Globus pallidus (tissue), 1 donor: ENCODE data around the gene ZNF705A.
"Not testable (repeated sequence)": the region's sequence is repeated elsewhere in the genome, so short reads cannot be mapped to it uniquely, and the experiment has no call there.

ENCODE experiments used
- DNase-seq: peaks from one replicate; pipeline ENCODE4 v3.0.0-alpha.2; 2015; ENCODE audit warnings: low spot score

Gene ZNF705A

DNA sequence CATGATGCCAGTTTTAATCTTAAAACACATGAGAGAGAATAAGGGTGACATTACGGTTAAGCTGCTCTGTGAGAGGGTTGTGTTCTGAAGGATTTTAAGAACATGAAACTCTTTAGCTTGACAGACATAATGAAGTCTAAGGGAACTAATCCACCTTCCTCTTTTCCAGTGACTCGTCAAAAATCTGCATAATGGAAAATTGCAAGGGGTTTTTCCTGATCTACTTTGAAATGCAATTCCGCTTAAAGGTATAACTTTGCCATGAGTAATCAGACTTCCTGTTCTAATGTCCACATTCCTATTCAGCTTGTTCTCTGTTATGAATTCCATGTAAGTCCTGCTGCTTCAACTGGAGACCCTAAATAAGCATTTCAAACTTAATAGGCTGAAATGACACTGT, at the start of gene ZNF705A:
Gene ZNF705A, plus strand, starts transcription at position 171 of the 400 bp plus-strand sequence. CDS start 15,611 bp downstream, outside the sequence.
- DNase-seq, result no peak

DNA sequence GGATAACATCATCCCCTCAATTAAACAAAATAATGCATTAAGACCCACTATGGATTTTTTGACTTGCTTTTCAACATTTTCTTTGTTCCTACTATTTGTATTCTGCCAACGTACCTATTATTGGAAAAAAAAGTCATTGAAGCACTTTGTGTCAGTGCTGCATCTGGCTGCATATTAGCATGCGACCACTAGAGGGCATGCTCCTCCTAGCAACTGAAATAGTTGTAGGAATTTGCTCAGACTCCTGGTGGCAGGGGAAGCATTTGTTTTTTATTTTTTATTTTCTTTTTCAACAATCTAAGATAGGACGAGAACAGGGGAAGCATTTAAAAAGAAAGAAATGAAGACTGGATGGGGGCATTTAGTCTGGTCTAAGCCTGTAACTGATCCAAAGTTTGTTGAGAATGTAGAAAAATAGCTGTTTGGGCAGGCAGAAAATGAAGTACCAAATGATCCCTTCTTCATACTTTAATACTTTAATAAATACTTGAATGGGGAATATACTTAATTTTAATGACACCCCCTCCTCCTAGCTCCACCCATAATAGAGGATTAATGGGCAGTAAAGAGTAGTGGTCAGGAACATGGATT, 47.9 kb upstream of the ZNF705A start:
- peak; percentile 82 for DNase-seq

DNA sequence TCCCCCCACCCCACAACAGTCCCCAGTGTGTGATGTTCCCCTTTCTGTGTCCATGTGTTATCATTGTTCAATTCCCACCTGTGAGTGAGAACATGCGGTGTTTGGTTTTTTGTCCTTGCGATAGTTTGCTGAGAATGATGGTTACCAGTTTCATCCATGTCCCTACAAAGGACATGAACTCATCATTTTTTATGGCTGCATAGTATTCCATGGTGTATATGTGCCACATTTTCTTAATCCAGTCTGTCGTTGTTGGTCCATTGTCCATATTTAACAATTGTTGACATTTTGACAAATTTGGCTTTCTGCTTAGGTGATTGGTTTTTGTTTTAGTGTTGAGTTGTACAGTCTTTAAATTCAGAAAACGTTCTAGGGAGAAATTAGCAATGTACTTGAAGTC, 43.7 kb upstream of the ZNF705A start:
- DNase-seq, result not testable (repeated sequence)

DNA sequence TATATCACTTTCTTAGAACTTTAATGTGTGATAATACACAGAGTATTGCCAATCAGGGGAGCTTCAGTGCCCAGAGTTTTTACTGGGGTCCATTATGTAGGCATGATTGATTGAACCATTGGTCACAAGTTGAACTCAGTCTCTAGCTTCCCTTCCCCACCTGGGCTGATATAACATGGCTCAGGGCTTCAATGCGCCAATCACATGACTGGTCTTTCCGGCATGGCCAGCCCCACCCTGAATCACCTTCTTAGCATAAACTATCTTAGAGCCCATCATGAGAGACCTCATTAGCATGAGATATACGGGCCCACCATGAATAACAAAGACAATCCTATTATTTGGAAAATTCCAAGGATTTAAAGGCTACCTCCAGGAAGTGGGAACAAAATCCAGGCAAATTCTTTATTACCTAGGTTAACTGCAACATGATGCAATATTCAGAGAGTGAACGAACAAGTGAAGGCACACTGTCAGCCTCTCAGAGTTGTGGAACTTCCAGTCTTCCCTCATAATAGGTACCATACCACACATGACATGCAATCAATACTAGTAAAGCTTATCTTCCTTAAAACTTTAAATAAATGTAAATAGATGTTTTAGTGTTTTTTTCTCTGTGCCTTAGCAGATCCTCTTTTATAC, 36.6 kb upstream of the ZNF705A start:
- no peak for DNase-seq

DNA sequence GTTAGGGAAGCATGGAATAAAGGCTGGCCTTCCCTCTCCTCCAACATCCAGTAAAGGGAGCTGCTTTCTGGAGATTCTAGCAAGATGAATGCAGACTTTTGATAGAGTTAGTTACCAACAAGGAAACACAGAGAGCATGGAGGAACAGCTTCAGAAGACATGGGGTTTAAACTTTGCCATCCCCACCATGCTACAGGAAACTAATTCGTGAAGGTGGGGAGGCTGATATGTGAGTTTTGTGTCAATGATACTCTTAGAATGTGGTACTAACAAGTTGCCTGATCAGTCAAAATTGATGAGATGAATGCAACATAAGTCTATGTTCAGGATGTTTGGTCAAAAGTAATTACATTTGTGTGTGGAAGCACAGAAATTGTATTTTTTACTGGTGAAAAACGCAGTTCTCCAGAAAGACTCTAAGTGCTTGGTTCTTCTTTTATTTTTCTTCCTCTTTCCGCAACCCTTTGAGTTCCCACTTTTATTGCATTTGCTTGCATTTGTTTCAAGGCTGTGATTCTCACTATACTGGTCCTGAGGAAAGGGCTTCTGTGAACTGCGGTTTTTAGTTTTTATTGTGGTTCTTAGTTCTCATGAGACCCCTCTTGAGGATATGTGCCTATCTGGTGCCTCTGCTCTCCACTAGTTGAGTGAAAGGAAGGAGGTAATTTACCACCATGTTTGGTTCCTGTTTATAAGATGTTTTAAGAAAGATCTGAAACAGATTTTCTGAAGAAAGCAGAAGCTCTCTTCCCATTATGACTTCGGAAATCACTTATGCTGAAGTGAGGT, 33.5 kb upstream of the ZNF705A start, which contains the start of gene CLEC4A:
Gene CLEC4A, plus strand, starts transcription at position 494 of the 789 bp plus-strand sequence. Its CDS starts 262 bp downstream, at position 756.
- peak; percentile 49 for DNase-seq

DNA sequence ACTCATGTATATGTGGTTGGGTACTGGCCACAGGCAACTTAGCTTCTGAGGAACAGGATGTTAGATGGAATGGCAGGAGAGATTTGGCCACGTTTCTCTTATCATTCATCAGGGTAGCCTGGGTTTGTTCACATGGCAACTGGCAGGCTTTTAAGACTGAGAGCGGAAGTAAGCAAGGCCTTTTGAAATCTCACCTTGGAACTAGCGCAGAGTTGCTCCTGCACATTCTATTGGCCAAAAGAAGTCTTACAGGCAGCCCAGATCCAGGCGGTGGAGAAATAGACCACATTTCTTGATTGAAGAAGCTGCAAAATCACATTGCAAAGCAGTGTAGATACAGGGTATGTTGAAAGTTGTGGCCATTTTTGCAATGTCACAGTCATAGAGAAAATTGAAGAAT, 29.7 kb upstream of the ZNF705A start:
- no peak for DNase-seq

DNA sequence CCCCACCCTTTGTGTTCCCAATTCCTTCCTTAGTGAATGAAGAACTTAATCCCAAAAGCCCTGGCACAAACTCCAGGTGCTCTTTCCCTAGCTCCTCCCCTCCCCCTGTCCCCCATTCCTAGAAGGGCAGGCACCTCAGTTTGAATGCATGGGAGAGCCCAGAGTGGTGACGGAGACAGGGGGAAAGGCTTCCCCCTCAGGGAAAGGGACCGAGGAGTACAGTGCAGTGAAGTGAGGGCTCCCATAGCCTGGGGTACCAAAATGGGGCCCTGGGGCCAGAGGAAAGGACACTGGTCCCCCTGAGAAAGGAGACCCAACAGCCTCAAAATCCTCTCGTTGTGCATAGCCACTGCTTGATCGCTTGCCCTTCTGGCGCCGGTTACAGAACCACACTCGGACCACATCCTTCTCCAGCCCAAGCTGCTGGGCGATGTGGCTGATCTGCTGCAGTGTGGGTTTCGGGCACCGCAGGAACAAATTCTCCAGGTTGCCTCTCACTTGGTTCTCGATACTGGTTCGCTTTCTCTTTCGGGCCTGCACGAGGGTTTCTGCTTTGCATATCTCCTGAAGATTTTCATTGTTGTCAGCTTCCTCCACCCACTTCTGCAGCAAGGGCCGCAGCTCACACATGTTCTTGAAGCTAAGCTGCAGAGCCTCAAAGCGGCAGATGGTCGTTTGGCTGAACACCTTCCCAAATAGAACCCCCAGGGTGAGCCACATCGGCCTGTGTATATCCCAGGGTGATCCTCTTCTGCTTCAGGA, 23.0 kb upstream of the ZNF705A start:
- not testable (repeated sequence) for DNase-seq

DNA sequence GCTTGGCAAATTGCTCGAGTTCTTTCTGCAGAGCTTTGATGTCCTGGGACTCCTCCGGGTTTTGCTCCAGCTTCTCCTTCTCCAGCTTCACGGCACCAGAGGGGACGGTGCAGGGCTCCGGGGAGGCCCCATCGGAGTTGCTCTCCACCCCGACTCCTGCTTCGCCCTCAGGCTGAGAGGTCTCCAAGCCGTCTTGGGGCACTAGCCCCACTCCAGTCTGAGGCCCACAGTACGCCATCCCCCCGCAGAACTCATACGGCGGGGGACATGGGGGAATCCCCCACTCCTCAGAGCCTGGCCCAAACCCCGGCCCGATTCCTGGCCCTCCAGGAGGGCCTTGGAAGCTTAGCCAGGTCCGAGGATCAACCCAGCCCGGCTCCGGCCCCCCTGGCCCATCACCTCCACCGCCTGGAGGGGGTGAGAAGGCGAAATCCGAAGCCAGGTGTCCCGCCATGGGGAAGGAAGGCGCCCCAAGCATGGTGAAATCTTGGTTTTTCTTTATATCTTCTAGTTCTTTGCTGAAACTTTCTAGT, 22.4 kb upstream of the ZNF705A start:
- DNase-seq, result not testable (repeated sequence)

DNA sequence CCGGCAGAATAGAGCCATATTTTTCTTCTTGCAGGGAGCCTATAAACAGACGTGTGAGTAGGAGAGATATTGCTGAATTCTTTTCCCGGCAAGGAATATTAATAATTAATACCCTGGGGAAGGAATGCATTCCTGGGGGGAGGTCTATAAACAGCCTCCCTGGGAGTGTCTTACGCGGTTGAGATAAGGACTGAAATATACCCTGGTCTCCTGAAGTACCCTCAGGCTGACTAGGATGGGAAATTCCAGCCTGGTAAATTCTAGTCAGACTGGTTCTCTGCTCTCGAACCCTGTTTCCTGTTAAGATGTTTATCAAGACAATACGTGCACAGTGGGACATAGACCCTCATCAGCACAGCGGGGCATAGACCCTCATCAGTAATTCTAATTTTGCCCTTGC, 15.2 kb upstream of the ZNF705A start:
- not testable (repeated sequence) for DNase-seq

DNA sequence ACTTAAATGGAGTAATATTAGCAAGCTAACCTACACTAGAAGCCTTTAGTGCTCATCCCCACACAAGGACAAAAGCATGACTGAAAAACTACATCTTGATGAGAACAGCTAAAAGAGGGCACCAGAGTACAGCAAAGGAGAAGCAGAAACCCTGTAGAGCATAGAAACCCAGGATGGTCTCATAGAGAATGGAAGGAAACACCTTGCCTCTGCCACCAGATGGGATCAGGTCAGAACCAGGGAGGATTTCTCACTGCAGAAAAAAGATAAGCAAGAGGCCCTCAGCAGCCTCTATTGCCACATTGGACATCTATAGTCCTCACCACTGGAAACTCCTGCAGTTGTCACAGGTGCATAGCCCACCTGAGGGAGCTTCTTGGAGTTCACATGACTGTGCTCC, 13.6 kb upstream of the ZNF705A start:
- DNase-seq, result no peak

DNA sequence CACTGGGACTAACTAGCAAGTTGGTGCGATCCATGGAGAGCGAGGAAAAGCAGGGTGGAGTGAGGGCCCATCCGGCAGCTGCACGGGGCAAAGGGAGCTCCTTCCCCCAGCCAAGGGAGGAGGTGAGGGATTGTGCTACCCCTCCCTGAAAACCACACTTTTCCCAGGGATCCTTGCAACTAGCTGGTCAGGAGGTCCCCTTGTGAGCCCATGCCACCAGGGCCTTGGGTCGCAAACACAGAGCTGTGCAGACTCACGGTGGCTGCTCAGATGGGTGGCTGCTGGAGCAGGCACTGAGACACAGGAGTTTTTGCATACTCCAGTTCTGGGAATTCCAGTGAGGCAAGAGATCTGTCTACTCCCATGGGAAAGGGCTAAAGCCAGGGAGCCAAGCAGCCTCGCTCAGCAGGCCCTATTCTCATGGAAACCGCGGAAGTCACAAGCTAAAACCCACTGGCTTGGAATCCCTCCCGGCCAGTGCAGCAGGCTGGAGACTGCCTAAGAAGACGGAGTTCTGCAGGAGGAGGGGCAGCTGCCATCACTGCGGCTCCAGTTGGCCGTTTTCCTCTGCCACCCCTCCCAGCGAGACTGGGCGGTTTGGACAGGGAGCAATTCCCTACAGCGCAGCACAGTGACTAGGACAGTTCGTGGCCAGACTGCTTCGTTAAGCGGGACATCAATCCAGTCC, 10.9 kb upstream of the ZNF705A start:
- peak; percentile 77 for DNase-seq

DNA sequence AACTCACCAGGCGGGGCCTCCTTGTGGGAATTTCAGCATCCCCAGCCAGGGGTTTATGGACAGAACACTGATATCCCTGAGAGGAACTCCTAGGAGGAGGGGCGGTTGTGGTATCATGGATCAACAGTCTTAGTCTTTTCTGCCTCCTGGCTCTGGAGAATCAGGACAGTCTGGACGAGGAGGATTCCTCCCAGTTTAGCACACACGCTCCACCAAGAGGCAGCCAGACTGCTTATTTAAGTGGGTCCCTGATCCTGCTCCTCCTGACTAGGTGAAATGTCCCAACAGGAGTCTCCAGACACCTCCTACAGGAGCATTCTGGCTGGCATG, 10.4 kb upstream of the ZNF705A start:
- DNase-seq, result no peak

DNA sequence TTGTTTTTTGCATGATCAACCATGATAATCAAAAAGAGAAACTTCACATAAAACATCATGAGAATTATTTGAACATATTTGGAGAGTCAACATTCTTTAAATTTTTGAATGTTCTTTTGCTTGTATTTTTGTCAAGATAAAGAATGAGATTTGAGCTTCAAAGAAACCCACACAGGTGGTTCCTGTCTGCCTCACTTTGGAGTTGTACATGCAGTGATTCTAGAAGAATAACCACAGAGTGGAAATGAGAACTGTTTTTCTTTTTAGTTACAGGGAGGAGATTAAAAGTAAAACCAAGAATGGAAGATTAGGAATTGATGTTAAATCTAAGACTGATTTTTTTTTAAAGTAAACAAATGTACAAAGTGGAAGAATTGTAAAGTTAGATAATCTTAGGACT, 2.3 kb upstream of the ZNF705A start:
- DNase-seq, result no peak

DNA sequence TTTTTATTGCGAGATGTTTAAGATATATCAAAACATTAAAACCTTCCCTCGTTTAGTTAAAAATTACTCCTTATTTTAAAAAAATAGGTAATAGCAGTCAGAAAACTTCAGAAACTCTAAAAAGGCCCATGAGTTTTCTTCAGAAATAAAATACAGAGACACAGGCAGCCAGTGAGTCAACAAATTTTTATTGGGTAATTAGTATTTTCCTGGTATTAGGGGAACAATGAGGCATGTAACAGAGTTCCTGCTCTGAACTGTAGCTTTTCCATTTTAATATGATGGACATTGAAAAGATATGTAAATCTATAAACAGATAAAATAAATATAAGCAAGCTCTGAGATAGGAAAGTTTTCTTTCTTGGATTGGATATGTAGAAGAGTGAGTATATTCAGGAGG, 399 bp upstream of the ZNF705A start:
- DNase-seq, result no peak

DNA sequence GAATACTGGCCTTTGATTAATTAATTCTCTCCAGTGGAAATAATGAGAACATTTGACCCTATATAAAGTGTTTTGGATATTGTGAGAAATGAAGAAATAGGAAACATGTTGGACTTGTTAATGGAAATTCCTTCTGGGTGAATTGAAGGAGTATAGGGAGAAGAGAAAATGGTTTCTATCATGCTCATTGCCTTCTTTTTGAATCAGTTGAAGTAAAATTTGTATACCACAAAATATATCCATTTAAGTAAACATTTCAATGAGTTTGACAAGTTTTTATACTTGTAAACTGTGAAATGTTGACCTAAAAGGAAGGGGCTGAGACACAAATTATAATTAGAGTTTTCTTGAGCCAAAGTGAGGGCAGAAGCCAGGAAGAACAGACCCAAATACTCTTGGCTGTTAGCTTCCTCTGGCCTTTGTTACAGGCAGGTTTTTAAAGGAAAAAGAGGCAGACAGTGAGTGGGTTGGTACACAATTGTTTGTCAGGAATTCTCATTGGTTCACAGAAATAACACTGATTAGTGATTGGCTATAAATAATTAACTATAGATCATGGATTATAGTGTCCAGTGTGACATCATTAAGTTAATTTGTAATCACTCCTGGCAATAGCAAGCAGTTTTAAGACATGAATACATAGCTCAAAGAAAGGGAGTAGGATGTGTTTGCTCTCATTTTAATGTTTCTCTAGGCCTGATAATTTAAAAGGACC, 826 bp downstream of the ZNF705A start:
- no peak for DNase-seq

DNA sequence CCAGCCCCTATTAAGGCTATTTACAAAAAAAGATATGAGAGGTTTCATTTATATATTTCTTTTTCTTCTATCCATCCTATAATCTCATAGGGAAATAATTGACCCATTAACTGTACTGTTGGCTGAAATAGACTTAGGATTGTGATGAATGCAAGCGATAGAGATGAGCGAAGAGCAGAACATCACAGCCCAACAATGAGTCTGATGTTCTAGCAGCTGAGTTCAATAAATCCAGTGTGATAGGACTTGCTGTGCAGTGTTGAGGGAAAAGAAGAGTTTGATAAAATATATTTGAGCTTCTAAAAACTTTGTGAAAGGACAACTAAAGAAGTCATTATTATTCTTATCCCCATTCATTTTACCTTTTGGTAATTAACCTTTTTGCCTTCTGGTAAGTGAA, 16.1 kb downstream of the ZNF705A start:
- DNase-seq, result peak; percentile 67

DNA sequence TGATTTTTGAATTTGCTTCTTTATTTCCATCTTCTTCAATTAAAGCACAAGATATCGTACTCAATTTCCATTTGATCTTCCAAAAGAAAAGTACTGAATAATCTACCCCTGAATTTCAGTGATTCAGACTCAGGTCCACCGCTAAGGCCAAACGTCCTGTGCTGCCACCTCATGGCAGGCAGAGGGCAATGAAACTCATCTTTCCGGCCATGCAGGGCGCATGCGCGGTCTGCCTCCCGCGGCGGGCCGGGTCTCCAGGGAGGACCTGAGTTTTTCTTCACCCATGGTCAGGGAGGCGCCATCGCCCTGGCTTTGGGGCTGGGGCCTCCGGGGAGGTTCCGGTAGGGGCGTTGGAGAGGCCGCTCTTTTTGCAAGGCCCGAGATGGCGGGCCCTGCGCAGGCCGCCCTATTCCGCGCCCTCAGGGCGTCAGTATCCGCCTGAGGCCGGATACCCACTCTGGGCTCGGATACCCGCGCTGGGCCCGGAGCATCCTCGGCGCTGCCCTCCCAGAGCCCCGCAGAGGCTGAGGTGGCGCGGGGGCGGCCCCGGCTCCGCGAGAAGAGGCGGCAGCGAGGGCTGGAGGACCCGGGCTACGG, 23.3 kb downstream of the ZNF705A start:
- peak; percentile 91 for DNase-seq

DNA sequence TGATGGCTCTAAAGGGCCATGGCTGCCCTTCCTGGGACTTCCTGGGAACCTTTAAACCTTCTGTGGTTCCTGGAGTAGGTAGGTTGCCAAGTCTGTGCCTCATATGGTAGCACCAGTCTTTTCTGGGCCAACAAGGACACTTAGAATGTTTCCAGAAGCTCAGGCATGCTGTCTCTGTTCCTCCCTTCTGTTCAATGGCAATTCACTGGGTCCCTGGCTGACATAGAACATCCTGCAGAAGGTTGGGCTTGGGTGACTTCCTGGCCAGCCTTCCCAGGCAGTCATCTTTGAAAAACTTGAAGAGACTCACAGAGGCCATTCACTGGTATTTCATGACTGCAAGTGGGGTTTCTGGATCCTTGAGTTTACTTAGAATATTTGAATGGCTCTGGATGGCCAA, 24.5 kb downstream of the ZNF705A start:
- DNase-seq, result not testable (repeated sequence)

DNA sequence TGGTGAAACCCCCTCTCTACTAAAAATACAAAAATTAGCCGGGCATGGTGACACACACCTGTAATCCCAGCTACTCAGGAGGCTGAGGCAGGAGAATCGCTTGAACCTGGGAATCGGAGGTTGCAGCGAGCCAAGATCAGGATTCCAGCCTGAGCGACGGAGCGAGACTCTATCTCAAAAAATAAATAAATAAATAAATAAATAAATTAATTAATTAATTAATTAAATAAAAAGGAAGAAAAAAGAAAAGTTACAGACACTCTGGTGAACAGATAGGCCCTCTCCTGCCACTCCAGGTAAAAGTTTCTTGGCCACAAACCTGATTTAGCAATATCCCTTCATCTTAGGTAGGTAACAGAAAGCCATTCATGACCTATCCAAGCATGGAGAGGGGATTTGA, 26.1 kb downstream of the ZNF705A start:
- not testable (repeated sequence) for DNase-seq

DNA sequence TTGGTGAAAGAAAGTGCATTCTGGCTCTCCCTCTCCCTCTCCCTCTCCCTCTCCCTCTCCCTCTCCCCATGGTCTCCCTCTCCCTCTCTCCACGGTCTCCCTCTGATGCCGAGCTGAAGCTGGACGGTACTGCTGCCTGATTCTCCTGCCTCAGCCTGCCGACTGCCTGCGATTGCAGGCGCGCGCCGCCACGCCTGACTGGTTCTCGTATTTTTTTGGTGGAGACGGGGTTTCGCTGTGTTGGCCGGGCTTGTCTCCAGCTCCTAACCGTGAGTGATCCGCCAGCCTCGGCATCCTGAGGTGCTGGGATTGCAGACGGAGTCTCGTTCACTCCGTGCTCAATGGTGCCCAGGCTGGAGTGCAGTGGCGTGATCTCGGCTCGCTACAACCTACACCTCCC, 26.5 kb downstream of the ZNF705A start:
- DNase-seq, result not testable (repeated sequence)
